PC-3 (cell line): ENCODE measurements around the gene ENOPH1. TPM values are rescaled to one million over a fixed set of nuclear protein-coding genes. Genes with fewer than 3 reads are reported as not detected.

Source experiments
- ATAC-seq: fragments of 200-7000 bp; cut with Tn5 transposase; 2 replicates; pipeline ENCODE4 v1.9.1; 2020; ENCODE audit warnings: mild to moderate bottlenecking, moderate library complexity
- BruUV-seq: library from RNA; stranded (reverse); fragments of 400-500 nt; replicated peaks from 2 replicates; lab custom pipeline; 2021; lab: Mats Ljungman, UMichigan
- CTCF ChIA-PET: fragments of 300-600 bp; sonication (Branson Sonifier 250); formaldehyde crosslinking; loops from one replicate; lab custom pipeline; 2022; ENCODE audit warnings: antibody characterized with exemption; lab: Charles Lee
- POLR2A ChIA-PET: fragments of 300-600 bp; sonication (Branson Sonifier 250); formaldehyde crosslinking; loops from one replicate; lab custom pipeline; 2022; ENCODE audit warnings: antibody characterized with exemption; ENCODE audit not compliant: unreplicated experiment; lab: Charles Lee
- DNase-seq: peaks from one replicate; pipeline ENCODE4 v3.0.0-alpha.2; 2015
- H2AFZ ChIP-seq: fragments of 300-600 bp; sonication (generic); 2 replicates; pipeline ENCODE4 v1.6.0; 2016; ENCODE audit warnings: antibody characterized with exemption, low read length
- H3F3A ChIP-seq: fragments of 300-600 bp; sonication (generic); one replicate; pipeline ENCODE4 v1.6.0; 2017; ENCODE audit warnings: antibody characterized with exemption, low read length, control low read depth, mild to moderate bottlenecking; ENCODE audit not compliant: unreplicated experiment
- H3K27ac ChIP-seq: fragments of 300-600 bp; sonication (generic); 2 replicates; pipeline ENCODE4 v1.5.1; 2016; ENCODE audit warnings: mild to moderate bottlenecking, low read length
- H3K27me3 ChIP-seq: fragments of 300-600 bp; sonication (generic); 2 replicates; pipeline ENCODE4 v1.6.1; 2016; ENCODE audit warnings: low read length, mixed read lengths
- H3K36me3 ChIP-seq: fragments of 300-600 bp; sonication (generic); 2 replicates; pipeline ENCODE4 v1.6.1; 2016; ENCODE audit warnings: low read depth, mixed run types, low read length, mixed read lengths
- H3K4me1 ChIP-seq: fragments of 300-600 bp; sonication (generic); 2 replicates; pipeline ENCODE4 v1.5.1; 2016; ENCODE audit warnings: low read length; ENCODE audit not compliant: insufficient read depth
- H3K4me2 ChIP-seq: fragments of 300-600 bp; sonication (generic); 2 replicates; pipeline ENCODE4 v1.6.0; 2016; ENCODE audit warnings: low read length
- H3K4me3 ChIP-seq: fragments of 300-600 bp; sonication (generic); 2 replicates; pipeline ENCODE4 v1.5.1; 2016; ENCODE audit warnings: mild to moderate bottlenecking, low read length, mixed read lengths
- H3K79me2 ChIP-seq: fragments of 300-600 bp; sonication (generic); 2 replicates; pipeline ENCODE4 v1.6.1; 2017; ENCODE audit warnings: low read length, mixed read lengths
- H3K9ac ChIP-seq: fragments of 300-600 bp; sonication (generic); 2 replicates; pipeline ENCODE4 v1.6.0; 2016; ENCODE audit warnings: mild to moderate bottlenecking, low read length
- H3K9me2 ChIP-seq: fragments of 300-600 bp; sonication (generic); replicated peaks from 2 replicates; pipeline ENCODE4 v1.6.1; 2016; ENCODE audit warnings: mixed run types, low read length, mixed read lengths
- H3K9me3 ChIP-seq: fragments of 300-600 bp; sonication (generic); 2 replicates; pipeline ENCODE4 v1.6.1; 2016; ENCODE audit warnings: low read length, mixed read lengths
- H4K20me1 ChIP-seq: fragments of 300-600 bp; sonication (generic); 2 replicates; pipeline ENCODE4 v1.6.1; 2016; ENCODE audit warnings: low read length, mixed read lengths
- CTCF ChIP-seq: fragments of 300-600 bp; sonication (generic); conservative IDR thresholded peaks from 2 replicates; pipeline ENCODE4 v1.5.1; 2017; ENCODE audit warnings: antibody characterized with exemption, low read depth, mild to moderate bottlenecking, low read length
- EZH2 ChIP-seq: fragments of 300-600 bp; sonication (generic); IDR thresholded peaks from one replicate; pipeline ENCODE4 v1.6.1; 2017; ENCODE audit warnings: antibody characterized with exemption, mild to moderate bottlenecking, low read length; ENCODE audit not compliant: unreplicated experiment
- EZH2phosphoT487 ChIP-seq: fragments of 300-600 bp; sonication (generic); IDR thresholded peaks from 2 replicates; pipeline ENCODE4 v1.6.1; 2018; ENCODE audit warnings: mild to moderate bottlenecking, antibody characterized with exemption, low read length, borderline replicate concordance
- intact Hi-C: fragments of 100-400 bp; cut with micrococcal nuclease; formaldehyde crosslinking; loops from 2 replicates; pipeline ENCODE4 v1.9.0; 2023
- total RNA-seq: library from RNA; depleted of rRNA; stranded (reverse); fragments of >200 nt; gene quantifications from 2 replicates; pipeline ENCODE4 v1.2.3, GENCODE V29; 2014

Gene ENOPH1
- total RNA-seq, 1 experiment from 2014 or later, result 37.5 TPM

GRCh38 chr4:82436130-82436529 is 5.7 kb downstream of the ENOPH1 start:
- H3K4me2 ChIP-seq, result no peak overlapping the region
- no peaks in the 10 kb centered on the region for H3K27me3 ChIP-seq
- ChIA-PET CTCF (no interaction called here), POLR2A (no interaction called here)
- H4K20me1 ChIP-seq, result peaks cover 35% of the 10 kb centered on the region; the same call in 1 of the 2 replicates
- DNase-seq (no peak), ATAC-seq (no peak)
- no peaks in the 10 kb centered on the region for H3F3A ChIP-seq
- intact Hi-C loops, result no loop called here
- no TSS peak for BruUV-seq
- no peak overlapping the region for H3K27ac ChIP-seq
- no peaks in the 10 kb centered on the region for H3K9me2 ChIP-seq
- TF ChIP-seq CTCF (no peak), EZH2phosphoT487 (no peak), EZH2 (no peak)
- no peaks in the 10 kb centered on the region for H3K36me3 ChIP-seq
- H3K79me2 ChIP-seq, result peaks cover 99% of the 10 kb centered on the region
- H3K9ac ChIP-seq, result no peak overlapping the region
- H2AFZ ChIP-seq, result no peak overlapping the region
- H3K4me3 ChIP-seq, result no peak overlapping the region
- H3K9me3 ChIP-seq, result no peaks in the 10 kb centered on the region
- peaks cover 16% of the 10 kb centered on the region for H3K4me1 ChIP-seq

- H4K20me1 ChIP-seq, result peaks cover 29% of the 10 kb centered on the region; the same call in 1 of the 2 replicates
- H3K9me3 ChIP-seq, result no peaks in the 10 kb centered on the region
- H3F3A ChIP-seq, result no peaks in the 10 kb centered on the region
- no peaks in the 10 kb centered on the region for H3K9me2 ChIP-seq
- ATAC-seq, result no peak
- H3K9ac ChIP-seq, result no peak overlapping the region
- no peak overlapping the region for H2AFZ ChIP-seq
- peaks cover 99% of the 10 kb centered on the region for H3K79me2 ChIP-seq
- H3K27me3 ChIP-seq, result no peaks in the 10 kb centered on the region
- POLR2A ChIA-PET, result no interaction called here
- no peak overlapping the region for H3K4me3 ChIP-seq
- no TSS peak for BruUV-seq
- peaks cover 14% of the 10 kb centered on the region for H3K4me1 ChIP-seq
- H3K4me2 ChIP-seq, result no peak overlapping the region
- H3K36me3 ChIP-seq, result no peaks in the 10 kb centered on the region
- no peak for TF ChIP-seq CTCF
- no peak for TF ChIP-seq EZH2phosphoT487
- TF ChIP-seq EZH2, result no peak
- intact Hi-C loops, result no loop called here
- DNase-seq, result no peak
- no peak overlapping the region for H3K27ac ChIP-seq
- CTCF ChIA-PET, result no interaction called here
These were observed 6.4 kb downstream of the ENOPH1 start for GRCh38 chr4:82436780-82437179.

GRCh38 chr4:82437285-82438005 is 7.1 kb downstream of the ENOPH1 start:
- Histone ChIP-seq H3F3A (no peaks in the 10 kb centered on the region), H3K9me3 (no peaks in the 10 kb centered on the region), H3K4me1 (peaks cover 7% of the 10 kb centered on the region), H3K79me2 (peaks cover 99% of the 10 kb centered on the region), H3K9me2 (no peaks in the 10 kb centered on the region), H3K27me3 (no peaks in the 10 kb centered on the region), H4K20me1 (peaks cover 25% of the 10 kb centered on the region; the same call in 1 of the 2 replicates), H2AFZ (no peak overlapping the region), H3K36me3 (no peaks in the 10 kb centered on the region), H3K9ac (no peak overlapping the region), H3K4me2 (no peak overlapping the region), H3K4me3 (no peak overlapping the region), H3K27ac (no peak overlapping the region)
- TF ChIP-seq CTCF (no peak), EZH2 (no peak), EZH2phosphoT487 (no peak)
- ATAC-seq (no peak), DNase-seq (no peak)
- ChIA-PET CTCF (no interaction called here), POLR2A (no interaction called here)
- BruUV-seq, result no TSS peak
- intact Hi-C loops, result no loop called here
